Germinal center (tissue), 1 donor: ENCODE data around the gene EGR1.
A peak's percentile ranks its signal among the peaks of the same experiment; 100 is the strongest.

Experiments
- DNase-seq: peaks from one replicate; pipeline ENCODE4 v3.0.0; 2012; ENCODE audit warnings: mixed read lengths, low spot score

The EGR1 gene

GRCh38 chr5:138465261-138466124 lies at the start of gene EGR1:
TSS of gene EGR1 (plus strand) at chr5:138465479. CDS start at chr5:138465762, 283 bp downstream.
- peak; percentile 87 for DNase-seq

- DNase-seq = no peak
These were observed 46.8 kb upstream of the EGR1 start for GRCh38 chr5:138418444-138418843.

GRCh38 chr5:138425079-138425478 lies 40.2 kb upstream of the EGR1 start:
- no peak for DNase-seq

GRCh38 chr5:138435943-138436342 lies 29.3 kb upstream of the EGR1 start:
- no peak for DNase-seq

- no peak for DNase-seq
These were observed 27.1 kb upstream of the EGR1 start for GRCh38 chr5:138438003-138438723.

DNA sequence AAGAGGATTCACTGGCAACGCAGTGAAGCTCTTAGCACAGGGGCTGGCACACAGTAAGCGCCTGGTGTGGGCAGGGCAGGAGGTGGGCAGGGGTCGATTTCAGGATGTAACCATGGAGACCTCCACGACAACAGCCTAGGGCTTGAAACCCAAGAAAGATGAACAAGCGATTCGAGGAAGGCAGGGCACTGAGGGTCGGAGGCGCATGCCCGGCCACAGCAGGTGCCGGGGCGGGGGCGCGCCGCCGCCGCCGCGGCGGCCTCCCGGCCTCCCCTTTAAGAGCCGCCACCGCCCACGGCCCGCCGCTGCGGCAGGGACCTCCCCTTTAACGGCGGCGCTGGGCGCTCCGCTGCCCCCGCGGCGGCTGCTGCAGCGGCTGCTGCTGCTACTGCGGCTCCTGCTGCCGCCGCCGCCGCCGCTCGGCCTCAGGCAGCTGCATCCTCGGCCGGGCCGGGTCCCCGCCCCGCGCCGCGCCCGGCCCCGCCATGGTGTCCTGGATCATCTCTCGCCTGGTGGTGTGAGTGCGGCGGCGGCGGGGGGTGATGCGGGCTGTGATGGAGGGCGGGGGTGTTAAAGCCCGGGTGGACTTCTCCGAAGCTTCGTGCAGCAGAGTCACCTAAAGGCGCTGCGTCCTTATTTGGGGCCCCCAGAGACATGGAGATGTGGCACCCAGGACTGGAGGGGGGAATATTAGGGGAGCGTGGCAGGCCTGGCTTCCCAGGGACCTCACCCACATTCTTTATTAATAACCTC lies 26.4 kb upstream of the EGR1 start, which contains the start of gene REEP2:
Gene REEP2, plus strand, starts transcription at position 334 of the 753 bp plus-strand sequence. Its CDS starts 152 bp downstream, at position 486.
- DNase-seq = peak; percentile 85

DNA sequence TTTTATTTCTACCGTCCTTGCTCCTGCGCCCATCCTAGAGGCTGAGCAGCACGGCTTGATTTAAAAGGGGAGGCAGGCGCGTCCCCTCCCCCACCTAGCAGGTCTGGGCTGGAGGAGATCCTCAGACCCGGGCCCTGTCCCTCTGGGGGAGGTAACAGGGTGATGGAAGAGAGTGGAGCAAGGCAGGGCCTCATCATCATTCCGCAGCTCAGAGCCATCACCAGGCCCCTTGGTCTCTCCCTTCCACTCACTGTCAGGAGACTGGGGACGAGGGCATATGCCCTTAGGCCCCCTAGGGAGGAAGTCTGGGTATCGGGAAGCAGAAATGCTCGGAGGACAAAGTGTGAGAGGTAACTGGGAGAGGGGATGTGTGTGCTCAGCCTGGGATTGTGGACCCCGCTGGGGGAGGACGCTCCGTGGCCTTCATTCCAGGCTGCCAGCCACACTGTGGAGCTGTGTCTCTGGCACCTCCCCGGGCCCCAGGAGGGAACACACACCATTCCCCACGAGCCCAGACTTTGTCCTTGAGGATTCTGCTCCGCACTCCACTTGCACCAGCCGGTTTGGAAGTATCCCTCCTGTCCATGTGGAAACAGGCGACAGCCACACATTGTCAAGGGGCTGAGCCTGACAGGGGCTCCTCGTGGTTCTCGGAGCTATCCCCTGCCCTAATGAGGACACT lies 25.7 kb upstream of the EGR1 start:
- no peak for DNase-seq

- no peak for DNase-seq
These were observed 24.9 kb upstream of the EGR1 start for GRCh38 chr5:138440159-138441073.

DNA sequence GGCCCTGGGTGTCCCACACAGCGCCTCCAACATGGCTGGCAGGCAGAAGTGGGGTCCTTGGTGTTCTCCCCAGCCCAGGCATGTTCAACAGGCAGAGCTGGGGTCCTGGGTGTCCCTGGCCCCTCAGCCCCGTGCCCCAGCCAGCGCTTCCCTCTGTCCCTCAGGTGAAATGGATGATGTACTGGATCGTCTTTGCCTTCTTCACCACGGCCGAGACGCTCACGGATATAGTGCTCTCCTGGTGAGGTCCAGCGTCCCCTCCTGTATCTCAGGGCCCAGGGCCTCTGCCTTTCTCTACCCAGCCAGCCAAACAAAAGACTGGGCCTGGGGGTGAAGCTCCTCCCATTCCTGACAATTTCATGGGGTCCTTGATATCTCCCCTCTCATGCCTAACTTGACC lies 24.1 kb upstream of the EGR1 start:
- no peak for DNase-seq

DNA sequence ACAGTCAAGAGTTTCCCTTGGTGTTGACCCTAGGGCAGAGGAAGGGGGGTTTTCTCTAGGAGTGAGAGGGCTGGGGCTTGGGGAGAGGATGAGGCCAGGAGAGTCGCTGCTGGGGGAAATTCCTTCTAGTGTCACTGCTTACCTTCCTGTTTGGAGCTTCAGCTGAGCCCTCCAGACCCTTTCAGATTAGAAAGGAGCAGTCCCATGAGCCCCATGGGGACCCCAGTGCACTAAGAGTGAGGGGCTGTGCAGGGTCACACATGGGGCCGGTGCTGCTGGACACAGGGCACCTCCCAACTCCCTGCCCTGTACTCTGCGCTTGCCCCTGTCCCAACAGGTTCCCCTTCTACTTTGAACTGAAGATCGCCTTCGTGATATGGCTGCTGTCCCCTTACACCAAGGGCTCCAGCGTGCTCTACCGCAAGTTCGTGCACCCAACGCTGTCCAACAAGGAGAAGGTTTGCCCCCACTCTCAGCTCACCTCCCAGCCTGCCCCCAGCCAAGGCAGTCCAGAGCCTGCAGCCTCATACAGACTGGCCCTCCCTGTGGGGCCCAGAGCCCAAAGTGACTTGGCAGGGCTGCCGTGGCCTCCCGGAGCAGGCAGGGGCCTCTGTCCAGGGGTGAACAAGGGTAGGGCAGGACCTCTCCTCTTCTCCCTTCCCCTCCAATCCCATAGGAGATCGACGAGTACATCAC lies 21.1 kb upstream of the EGR1 start:
- DNase-seq = no peak

GRCh38 chr5:138444774-138445546 lies 20.3 kb upstream of the EGR1 start:
- no peak for DNase-seq

DNA sequence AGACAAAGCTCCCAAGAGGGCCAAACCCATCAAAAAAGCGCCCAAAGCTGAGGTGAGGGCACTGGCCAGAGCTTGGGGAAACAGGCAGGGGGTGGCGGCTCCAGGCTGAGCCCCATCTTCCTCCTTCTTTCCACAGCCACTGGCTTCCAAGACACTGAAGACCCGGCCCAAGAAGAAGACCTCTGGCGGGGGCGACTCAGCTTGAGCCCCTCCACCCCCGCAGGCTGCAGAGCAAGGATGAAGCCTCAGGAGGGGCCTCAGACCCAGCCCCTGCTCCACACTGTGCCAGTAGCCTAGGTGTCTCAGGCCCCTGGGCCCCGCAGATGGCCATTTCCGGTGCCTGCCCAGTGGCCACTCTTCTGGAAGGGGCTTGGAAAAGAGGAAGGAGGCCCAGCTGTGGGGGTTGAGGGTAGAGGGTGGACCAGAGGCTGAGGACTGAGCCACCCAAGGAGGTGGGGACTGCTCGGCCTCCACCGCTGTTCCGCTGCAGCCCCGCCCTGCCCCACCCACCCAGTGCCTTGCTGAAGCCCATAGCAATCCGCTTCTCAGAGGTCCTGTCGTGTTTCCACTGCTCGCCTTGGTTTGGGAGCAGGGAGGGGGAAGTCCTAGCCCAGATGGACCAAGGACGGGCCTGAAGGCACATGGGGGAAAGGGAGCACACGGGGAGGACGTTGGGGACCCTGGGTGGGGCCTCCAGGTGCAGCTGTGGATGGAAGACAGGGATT lies 19.6 kb upstream of the EGR1 start:
- DNase-seq = no peak

DNA sequence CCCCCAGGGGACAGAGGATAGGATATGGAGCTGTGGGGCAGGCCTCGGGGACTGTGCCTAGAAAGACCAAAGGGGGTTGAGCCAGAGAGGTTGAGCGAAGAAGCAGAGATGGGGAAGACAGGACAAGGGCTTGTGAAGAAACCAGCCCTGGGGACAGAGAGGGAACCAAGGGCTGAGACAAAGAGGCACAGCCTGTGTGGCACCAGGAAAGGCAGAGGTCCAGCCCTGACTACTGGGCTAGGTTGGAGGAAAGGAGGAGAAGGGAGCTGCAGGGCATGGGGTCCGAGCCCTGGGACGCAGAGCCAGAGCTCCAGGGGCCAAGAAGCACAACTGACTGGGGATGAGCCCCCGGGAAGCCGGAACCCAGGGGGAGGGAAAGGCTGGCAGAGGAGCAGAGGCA lies 17.2 kb upstream of the EGR1 start:
- DNase-seq = no peak

GRCh38 chr5:138448481-138449398 lies 16.5 kb upstream of the EGR1 start:
- no peak for DNase-seq

DNA sequence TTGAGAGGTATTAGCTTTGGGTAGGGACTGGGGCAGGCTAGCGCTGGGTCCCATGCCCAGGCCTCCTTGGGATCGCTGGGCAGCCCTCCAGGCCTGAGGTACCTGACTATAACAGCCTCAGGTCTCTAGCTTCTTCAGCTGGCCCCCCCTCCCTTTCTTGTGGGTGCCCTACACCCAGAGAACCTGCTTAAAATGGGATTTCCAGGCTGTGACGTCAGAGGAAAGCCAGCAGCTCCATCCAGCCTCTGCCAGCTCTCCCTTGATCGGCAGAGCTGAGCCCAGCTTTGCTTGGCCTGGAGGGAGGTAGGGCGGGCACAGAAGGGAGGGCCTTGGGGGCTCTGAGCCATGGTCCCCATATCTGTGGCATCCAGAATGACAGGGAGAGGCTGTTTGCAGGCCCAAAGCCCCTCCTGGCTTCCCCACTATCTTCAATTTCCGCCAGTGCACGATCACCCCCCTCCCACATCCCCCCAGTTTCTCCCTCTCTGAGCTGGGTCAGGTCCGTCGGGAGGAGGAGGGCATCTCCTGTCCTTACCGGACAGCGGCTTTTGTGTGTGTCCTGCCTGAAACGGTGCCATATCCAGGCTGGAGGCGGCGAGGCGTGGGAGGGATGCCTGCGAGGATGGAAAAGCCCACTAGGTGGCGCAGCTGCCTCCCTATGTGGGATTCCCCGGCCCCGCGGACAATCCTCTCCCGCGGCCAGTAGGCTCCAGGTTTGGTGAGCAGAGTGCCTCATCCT lies 15.6 kb upstream of the EGR1 start:
- DNase-seq = peak; percentile 91

DNA sequence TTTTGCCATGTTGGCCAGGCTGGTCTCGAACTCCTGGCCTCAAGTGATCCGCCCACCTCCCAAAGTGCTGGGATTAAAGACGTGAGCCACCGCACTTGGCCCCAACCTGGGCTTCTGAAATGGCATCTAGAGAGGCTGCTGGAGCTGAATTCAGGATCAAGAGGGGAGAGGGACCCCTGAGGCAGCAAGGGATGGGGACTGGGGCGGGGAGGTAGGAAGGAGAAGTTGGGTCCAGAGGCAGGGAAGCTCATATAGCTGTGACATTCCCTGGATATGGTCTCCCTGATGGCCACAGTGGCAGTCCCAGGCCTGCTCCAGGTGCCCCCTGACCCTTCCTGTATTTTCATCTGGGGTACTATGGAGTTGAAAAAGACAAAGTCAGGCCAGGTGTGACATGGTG lies 14.3 kb upstream of the EGR1 start:
- no peak for DNase-seq

GRCh38 chr5:138452720-138453119 lies 12.6 kb upstream of the EGR1 start:
- no peak for DNase-seq
